ENCODE data around the gene SPON2.

SPON2 gene

DNA sequence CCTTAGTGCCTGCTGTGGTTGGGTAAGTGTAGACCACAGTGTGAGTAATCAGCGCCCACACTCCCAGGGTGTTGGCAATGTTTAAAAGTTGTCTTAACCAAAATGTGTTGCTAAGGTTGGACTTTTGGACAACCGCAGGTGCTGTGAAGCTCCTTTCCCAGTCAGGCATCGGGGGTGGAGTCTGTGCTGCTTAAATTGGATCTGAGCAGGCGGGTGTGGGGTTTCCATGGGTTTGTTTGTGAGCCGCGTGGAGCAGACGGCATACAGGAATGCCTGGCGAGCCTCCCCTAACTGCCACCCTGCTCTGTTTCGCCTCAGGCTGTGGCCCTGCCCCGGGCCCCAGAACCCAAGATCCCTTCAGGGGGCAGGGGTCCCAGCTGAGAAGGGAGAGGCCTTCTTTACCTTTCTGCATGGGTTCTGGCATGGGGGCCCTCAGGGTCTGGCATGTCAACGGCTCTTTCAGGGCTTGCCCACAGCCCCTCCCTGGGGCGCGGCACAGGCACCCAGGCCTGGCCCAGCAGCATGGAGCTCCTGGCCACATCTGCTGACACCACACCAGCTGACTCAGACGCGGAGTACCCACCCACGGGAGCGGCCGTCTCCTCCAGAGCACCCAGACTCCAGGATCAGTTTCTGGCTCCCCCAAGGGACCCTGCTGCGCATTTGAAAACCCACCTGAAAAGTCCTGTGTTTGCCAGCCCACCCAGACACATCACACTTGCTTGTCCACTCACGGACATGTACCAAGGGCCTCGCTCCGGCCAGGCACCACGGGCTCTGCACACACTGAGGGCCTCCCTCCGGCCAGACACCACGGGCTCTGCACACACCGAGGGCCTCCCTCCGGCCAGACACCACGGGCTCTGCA is 5.1 kb upstream of the SPON2 start:
- H3K4me3 ChIP-seq (ENCODE audit: low read length) = no peak overlapping the region
- no peak for DNase-seq (ENCODE audit: low read depth, low spot score)

- no peak for DNase-seq (ENCODE audit: low read depth, low spot score)
These were observed 4.3 kb upstream of the SPON2 start for GRCh38 chr4:1176398-1177273.

GRCh38 chr4:1175635-1176229 is 3.3 kb upstream of the SPON2 start:
- DNase-seq (ENCODE audit: low read depth, low spot score) = no peak

More at GRCh38 chr4:1176398-1177273, 4.3 kb upstream of the SPON2 start:
- H3K4me3 ChIP-seq (ENCODE audit: low read length) = no peak overlapping the region

GRCh38 chr4:1174941-1175634 is 2.7 kb upstream of the SPON2 start:
- H3K4me3 ChIP-seq (ENCODE audit: low read length) = no peak overlapping the region
- DNase-seq (ENCODE audit: low read depth, low spot score) = no peak

More at GRCh38 chr4:1175635-1176229, 3.3 kb upstream of the SPON2 start:
- H3K4me3 ChIP-seq (ENCODE audit: low read length) = no peak overlapping the region

DNA sequence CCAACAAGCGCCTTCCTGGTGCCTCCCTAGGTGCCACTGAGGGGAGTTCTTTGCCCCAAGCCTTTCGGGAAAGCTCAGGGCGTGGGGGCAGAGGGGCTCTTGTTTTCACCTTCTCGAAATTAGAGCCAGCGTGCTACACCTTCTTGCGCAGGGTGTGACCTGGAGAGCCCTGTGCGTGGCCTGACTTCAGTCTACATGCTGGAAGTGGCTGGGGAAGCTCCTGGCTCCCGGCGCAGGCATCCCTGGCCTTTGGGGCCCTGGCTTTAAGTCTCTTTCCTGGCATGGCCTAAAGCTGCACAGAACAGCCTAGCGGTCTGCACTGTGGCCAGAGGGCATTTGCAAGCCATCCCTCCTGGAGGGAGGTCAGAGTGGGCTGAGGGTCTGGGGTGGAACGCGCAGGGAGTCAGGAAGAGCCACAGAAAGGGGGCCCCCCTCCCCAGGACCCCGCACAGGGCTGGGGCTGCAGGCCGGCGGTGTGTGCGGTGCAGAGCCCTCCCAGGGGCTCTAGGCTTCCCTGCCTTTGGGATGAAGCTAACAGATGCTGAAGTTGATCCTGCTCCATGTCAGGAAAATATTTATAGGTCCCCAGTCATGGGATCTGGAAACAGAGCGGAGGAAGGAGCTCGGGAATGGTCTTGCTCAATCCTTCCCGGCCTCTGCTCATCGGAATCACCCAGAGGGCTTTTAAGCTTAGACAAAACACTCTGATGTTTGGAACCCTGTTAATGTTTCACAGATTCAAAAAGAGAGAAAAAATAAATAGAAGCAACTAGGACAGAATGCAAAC is 781 bp upstream of the SPON2 start:
- no peak overlapping the region for H3K4me3 ChIP-seq (ENCODE audit: low read length)
- DNase-seq (ENCODE audit: low read depth, low spot score) = no peak

- H3K4me3 ChIP-seq (ENCODE audit: low read length) = no peak overlapping the region
- DNase-seq (ENCODE audit: low read depth, low spot score) = no peak
These were observed 814 bp downstream of the SPON2 start for GRCh38 chr4:1171311-1172227.

DNA sequence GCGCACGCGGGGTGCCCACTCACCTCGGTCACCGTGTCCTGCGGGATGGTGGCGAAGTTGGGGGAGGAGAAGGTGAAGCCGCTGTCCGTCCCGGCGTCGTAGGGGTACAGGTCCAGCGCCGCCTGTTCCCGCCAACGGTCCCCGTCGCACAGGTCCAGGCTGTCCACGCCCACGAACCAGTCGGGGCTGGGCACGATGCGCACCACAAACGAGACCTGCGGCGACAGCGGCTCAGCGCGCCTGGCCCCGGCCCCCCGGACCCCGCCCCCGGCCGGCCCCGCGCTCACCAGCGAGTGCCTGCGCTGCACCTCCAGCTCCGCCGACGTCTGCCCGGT is 1.4 kb downstream of the SPON2 start:
- DNase-seq (ENCODE audit: low read depth, low spot score) = no peak
- H3K4me3 ChIP-seq (ENCODE audit: low read length) = no peak overlapping the region

DNA sequence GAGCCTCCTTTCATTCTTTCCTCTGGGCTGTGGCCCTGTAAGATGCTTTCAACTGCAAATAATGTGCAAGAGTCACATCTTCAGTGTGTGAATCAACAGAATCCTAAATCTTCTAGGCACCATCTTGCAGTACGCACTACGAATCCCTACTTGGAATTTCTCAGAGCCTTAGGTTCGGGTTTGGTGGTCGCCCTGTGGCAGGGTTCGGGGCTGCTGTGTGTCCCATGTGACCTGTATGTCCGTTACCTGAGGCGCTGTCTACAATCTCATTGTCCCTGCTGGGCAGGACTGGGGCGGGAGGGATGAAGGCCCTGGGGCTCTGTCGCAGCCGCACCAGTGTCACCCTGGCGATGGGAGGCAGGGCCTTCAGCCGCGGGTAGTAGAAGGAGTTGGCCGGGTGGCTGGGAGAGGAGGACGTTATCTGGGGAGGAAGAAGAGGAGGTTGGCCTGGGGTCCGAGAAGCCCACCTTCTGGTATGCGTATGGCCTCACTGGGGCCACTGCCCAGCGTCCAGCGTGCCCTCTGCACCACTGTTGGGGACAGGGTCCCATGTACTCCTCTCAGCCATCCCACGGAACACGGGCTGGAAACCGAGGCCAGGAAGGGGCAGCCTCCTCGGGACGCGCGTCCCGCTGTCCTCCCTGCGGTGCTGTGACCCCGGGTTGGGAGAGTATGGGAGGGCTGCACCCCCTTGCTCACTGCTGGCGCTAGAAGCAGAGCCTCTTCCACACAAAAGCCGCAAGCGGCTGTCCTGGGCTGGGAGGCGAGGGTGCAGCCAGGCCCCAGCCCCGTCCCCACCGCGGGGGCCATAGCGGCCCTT is 2.0 kb downstream of the SPON2 start:
- no peak for DNase-seq (ENCODE audit: low read depth, low spot score)
- no peak overlapping the region for H3K4me3 ChIP-seq (ENCODE audit: low read length)

DNA sequence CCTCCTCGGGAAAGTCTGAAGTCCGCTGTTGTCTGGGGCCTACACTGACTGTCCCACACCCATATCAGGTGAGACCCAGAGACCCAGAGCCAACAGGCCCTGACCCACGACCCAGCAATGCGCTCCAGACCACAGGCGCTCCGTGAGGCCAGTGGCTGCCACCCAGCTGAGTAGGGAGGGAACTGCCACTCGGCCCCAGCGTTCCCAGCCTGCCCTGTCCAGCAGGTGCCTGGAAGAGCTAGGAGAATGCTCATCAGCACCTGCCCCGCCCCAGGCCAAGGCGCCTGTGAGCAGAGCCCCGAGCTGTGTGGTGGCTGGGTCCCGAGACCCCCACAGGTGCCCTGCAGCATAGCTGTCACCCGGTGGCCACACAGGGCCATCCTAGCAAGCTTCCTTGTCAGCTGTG is 2.7 kb downstream of the SPON2 start:
- no peak for DNase-seq (ENCODE audit: low read depth, low spot score)
- no peak overlapping the region for H3K4me3 ChIP-seq (ENCODE audit: low read length)

GRCh38 chr4:1169171-1169671 is 3.2 kb downstream of the SPON2 start:
- DNase-seq (ENCODE audit: low read depth, low spot score) = no peak
- H3K4me3 ChIP-seq (ENCODE audit: low read length) = no peak overlapping the region

DNA sequence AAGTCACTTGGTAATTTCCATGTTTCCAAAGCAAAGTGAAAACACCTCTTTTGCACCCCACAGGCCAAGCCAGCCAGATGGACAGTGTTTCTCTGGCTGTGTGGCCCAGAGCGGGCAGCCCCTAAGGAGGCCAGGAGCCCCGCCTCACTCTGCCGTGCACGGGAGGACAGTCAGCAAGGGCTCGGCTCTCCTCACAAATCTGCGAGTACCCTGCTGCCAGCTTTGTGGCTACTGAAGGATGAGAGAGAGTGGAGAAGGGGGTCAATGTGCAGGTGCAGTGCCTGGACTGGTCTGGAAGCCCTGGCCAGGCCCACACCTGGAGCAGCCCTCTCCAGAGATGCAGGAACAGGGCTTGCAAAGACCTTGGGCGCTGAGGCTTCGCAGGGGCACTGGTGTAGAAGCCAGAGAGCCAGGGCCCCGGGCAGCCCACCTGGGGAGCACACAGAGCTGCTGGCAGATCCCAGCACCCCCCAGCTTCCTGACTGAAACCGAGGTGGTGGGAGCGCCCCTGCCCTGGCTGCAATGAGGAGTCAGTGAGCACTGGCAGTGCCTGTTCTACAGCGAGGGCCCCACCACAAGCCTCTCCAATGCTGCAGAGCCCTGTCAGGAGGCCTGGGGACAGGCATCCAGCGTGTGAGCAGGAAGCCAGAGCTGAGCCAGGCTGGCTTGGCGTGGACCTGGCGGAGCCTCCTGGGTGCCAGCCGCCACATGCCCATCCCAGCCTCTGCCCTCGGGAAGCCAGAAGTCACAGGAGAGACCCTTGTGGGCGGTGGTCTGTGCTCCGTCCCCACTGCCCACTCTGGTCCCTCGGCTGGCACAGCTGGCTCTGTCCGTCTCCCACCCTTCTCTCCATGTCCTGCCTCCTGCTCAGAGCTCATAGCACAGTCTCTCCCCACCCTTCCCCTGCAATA is 3.9 kb downstream of the SPON2 start:
- peak overlapping the region; percentile 62 for H3K4me3 ChIP-seq (ENCODE audit: low read length)
- DNase-seq (ENCODE audit: low read depth, low spot score) = no peak

DNA sequence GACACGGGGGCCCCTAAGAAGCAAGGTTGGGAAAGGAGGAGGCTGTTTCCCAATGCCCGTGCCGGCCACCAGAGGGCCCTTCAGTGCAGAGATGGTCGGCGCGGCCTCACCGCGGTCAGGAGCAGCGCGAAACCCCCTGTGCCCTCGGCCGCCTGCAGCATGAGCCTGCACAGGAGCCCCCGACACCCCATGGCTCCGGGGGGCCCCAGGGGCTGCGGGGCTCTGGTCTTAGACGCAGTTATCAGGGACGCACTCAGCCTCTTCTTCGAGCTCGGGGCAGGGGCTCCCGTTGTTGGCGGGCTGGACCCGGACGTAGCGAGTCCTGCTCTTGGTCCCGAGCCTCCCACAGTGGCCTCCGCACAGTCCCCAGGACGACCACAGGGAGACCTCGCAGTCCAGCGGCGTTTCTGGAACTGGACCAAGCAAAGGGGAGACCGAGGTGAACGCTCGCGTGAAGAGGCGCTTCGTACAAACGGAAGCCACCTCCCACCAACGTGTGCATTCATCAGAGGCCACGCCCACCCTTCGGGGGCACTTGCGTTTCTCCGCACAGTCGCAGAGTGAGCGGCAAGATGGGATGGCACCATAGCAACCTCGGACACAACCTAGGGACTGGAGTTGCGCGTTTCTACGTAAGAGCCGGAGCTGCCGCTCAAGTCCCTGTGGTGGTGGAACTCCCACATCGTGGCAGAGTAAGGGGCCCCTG is 5.0 kb downstream of the SPON2 start:
- H3K4me3 ChIP-seq (ENCODE audit: low read length) = peak overlapping the region; percentile 62
- DNase-seq (ENCODE audit: low read depth, low spot score) = peak; percentile 82

- H3K4me3 ChIP-seq (ENCODE audit: low read length) = peak overlapping the region; percentile 62
- DNase-seq (ENCODE audit: low read depth, low spot score) = no peak
These were observed 5.7 kb downstream of the SPON2 start for GRCh38 chr4:1166509-1167243.

DNA sequence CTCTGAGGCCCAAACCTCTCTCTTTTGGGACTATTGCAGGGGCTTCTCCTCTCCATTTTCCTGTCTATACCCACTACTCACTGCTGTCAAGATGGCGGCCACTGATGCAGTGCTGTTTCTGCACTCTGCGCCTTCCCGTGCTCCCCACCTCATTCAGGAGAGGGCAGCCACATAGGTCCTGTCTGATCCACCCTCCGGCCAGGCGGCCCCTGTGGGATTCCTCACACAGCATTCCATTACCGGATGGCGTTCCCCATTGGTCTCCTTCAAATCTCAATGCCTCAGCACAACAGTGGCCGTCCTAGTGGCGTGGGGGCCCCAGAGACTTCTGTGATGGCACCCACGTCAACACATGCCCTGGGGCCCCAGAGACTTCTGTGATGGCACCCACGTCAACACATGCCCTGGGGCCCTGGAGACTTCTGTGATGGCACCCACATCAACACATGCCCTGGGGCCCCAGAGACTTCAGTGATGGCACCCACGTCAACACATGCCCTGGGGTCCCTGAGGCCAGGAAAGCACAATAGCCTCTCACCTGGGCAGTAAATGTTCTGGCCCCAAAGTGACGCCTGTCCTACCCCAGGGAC is 7.3 kb downstream of the SPON2 start:
- DNase-seq (ENCODE audit: low read depth, low spot score) = no peak
- H3K4me3 ChIP-seq (ENCODE audit: low read length) = no peak overlapping the region
